Measurements from ENCODE around the gene SINHCAF.
A peak's percentile ranks its signal among the peaks of the same experiment; 100 is the strongest.
"Not testable (repeated sequence)": the region's sequence is repeated elsewhere in the genome, so short reads cannot be mapped to it uniquely, and the experiment has no call there.

Gene SINHCAF

GRCh38 chr12:31325877-31326631 is at the start of gene SINHCAF:
Gene SINHCAF, minus strand, starts transcription at chr12:31326150. Its CDS starts 27,946 bp downstream, at chr12:31298204.
- H3K36me3 ChIP-seq (replicated peaks; ENCODE audit: low read depth, low read length): peaks cover 14% of the 10 kb centered on the region
- peak within 1 kb of the TSS; percentile 62 for H2AFZ ChIP-seq (ENCODE audit: low read depth, low read length)
- H3K4me3 ChIP-seq (ENCODE audit: low read length): peak within 1 kb of the TSS; percentile 94
- peaks cover 55% of the 10 kb centered on the region for H3K79me2 ChIP-seq (ENCODE audit: low read length)
- peaks cover 22% of the 10 kb centered on the region for H3K4me1 ChIP-seq (ENCODE audit: low read length)
- TF ChIP-seq CTCF (IDR thresholded peaks at IDR 0.05; ENCODE audit: low read depth, low read length) (no peak), EZH2phosphoT487 (IDR thresholded peaks at IDR 0.05; ENCODE audit: low read depth) (no peak)
- H4K20me1 ChIP-seq (ENCODE audit: insufficient read depth, low read length): peaks cover 25% of the 10 kb centered on the region
- H3K27ac ChIP-seq (ENCODE audit: low read length): peak within 1 kb of the TSS; percentile 84
- H3K9ac ChIP-seq (ENCODE audit: low read length): peak within 1 kb of the TSS; percentile 98
- peak within 1 kb of the TSS; percentile 94 for H3K4me2 ChIP-seq (ENCODE audit: low read length)
- no peaks in the 10 kb centered on the region for H3K27me3 ChIP-seq (ENCODE audit: low read depth, low read length)
- no peaks in the 10 kb centered on the region for H3K9me3 ChIP-seq (ENCODE audit: insufficient read depth, low read length)

GRCh38 chr12:31375422-31375821 is 49.5 kb upstream of the SINHCAF start:
- not testable (repeated sequence) for H3K36me3 ChIP-seq (replicated peaks; ENCODE audit: low read depth, low read length); H4K20me1 ChIP-seq (ENCODE audit: insufficient read depth, low read length); H3K27ac ChIP-seq (ENCODE audit: low read length); H2AFZ ChIP-seq (ENCODE audit: low read depth, low read length); H3K9ac ChIP-seq (ENCODE audit: low read length); H3K4me1 ChIP-seq (ENCODE audit: low read length); H3K27me3 ChIP-seq (ENCODE audit: low read depth, low read length); H3K9me3 ChIP-seq (ENCODE audit: insufficient read depth, low read length); H3K79me2 ChIP-seq (ENCODE audit: low read length); H3K4me2 ChIP-seq (ENCODE audit: low read length); H3K4me3 ChIP-seq (ENCODE audit: low read length)

GRCh38 chr12:31371256-31371620 is 45.3 kb upstream of the SINHCAF start:
- no peak overlapping the region for H3K9ac ChIP-seq (ENCODE audit: low read length)
- no peaks in the 10 kb centered on the region for H3K36me3 ChIP-seq (replicated peaks; ENCODE audit: low read depth, low read length)
- H3K9me3 ChIP-seq (ENCODE audit: insufficient read depth, low read length): no peaks in the 10 kb centered on the region
- no peaks in the 10 kb centered on the region for H3K79me2 ChIP-seq (ENCODE audit: low read length)
- H3K4me3 ChIP-seq (ENCODE audit: low read length): no peak overlapping the region
- H2AFZ ChIP-seq (ENCODE audit: low read depth, low read length): no peak overlapping the region
- no peak for TF ChIP-seq EZH2phosphoT487 (IDR thresholded peaks at IDR 0.05; ENCODE audit: low read depth)
- TF ChIP-seq CTCF (IDR thresholded peaks at IDR 0.05; ENCODE audit: low read depth, low read length): no peak
- H4K20me1 ChIP-seq (ENCODE audit: insufficient read depth, low read length): no peaks in the 10 kb centered on the region
- no peak overlapping the region for H3K27ac ChIP-seq (ENCODE audit: low read length)
- no peak overlapping the region for H3K4me2 ChIP-seq (ENCODE audit: low read length)
- 0 out of 2 replicates have a peak, but pooled peaks cover 5% of the 10 kb centered on the region for H3K27me3 ChIP-seq (ENCODE audit: low read depth, low read length)
- no peaks in the 10 kb centered on the region for H3K4me1 ChIP-seq (ENCODE audit: low read length)

- Histone ChIP-seq H2AFZ (ENCODE audit: low read depth, low read length) (0 out of 2 replicates have a peak overlapping the region, but pooled peaks have one; percentile 4), H4K20me1 (ENCODE audit: insufficient read depth, low read length) (no peaks in the 10 kb centered on the region), H3K79me2 (ENCODE audit: low read length) (no peaks in the 10 kb centered on the region), H3K27me3 (ENCODE audit: low read depth, low read length) (0 out of 2 replicates have a peak, but pooled peaks cover 5% of the 10 kb centered on the region), H3K4me1 (ENCODE audit: low read length) (no peaks in the 10 kb centered on the region), H3K36me3 (replicated peaks; ENCODE audit: low read depth, low read length) (no peaks in the 10 kb centered on the region), H3K9me3 (ENCODE audit: insufficient read depth, low read length) (no peaks in the 10 kb centered on the region), H3K4me2 (ENCODE audit: low read length) (no peak overlapping the region), H3K4me3 (ENCODE audit: low read length) (no peak overlapping the region), H3K9ac (ENCODE audit: low read length) (no peak overlapping the region), H3K27ac (ENCODE audit: low read length) (no peak overlapping the region)
- TF ChIP-seq EZH2phosphoT487 (IDR thresholded peaks at IDR 0.05; ENCODE audit: low read depth) (no peak), CTCF (IDR thresholded peaks at IDR 0.05; ENCODE audit: low read depth, low read length) (no peak)
These were observed 44.7 kb upstream of the SINHCAF start for GRCh38 chr12:31370531-31371255.

Data from OCI-LY3 (cell line).